GM23338 (cell line): ENCODE data around the gene FLOT2. TPM values are rescaled to one million over a fixed set of nuclear protein-coding genes. Genes with fewer than 3 reads are reported as not detected.

ENCODE experiments used
- CREB1 ChIP-seq: fragments of 250-450 bp; sonication (Bioruptor Pico); IDR thresholded peaks from 2 replicates; pipeline ENCODE4 v1.5.0; 2020; ENCODE audit warnings: low read depth, mild to moderate bottlenecking, moderate library complexity
- CTCF ChIP-seq, 2 experiments: fragments of 200-600 bp in 1 of 2; sonication (generic) in 1 of 2; conservative IDR thresholded peaks; 2 replicates each; pipeline versions ENCODE4 v1.5.1 to v1.6.1; 2016 to 2017; ENCODE audit warnings: antibody characterized with exemption in 2 of 2, low read depth in 2 of 2, mild to moderate bottlenecking in 2 of 2, moderate library complexity in 1 of 2
- EZH2 ChIP-seq: fragments of 200-600 bp; sonication (generic); IDR thresholded peaks from one replicate; pipeline ENCODE4 v1.8.0; 2017; ENCODE audit warnings: antibody characterized with exemption, mild to moderate bottlenecking, low read depth; ENCODE audit not compliant: unreplicated experiment
- JUNB ChIP-seq: IDR thresholded peaks from one replicate; pipeline ENCODE4 v1.6.1; 2016; ENCODE audit warnings: antibody characterized with exemption; ENCODE audit not compliant: unreplicated experiment
- NANOG ChIP-seq: IDR thresholded peaks from 2 replicates; pipeline ENCODE4 v1.6.1; 2016; ENCODE audit warnings: antibody characterized with exemption, borderline replicate concordance
- ZNF331 ChIP-seq: fragments of 250-450 bp; sonication (Bioruptor Pico); IDR thresholded peaks from 2 replicates; pipeline ENCODE4 v1.5.0; 2020; ENCODE audit warnings: low read depth, mild to moderate bottlenecking, moderate library complexity
- ZNF462 ChIP-seq: fragments of 250-450 bp; sonication (Bioruptor Pico); IDR thresholded peaks from 2 replicates; pipeline ENCODE4 v1.5.0; 2020; ENCODE audit warnings: mild to moderate bottlenecking, moderate library complexity
- polyA plus RNA-seq: library from polyadenylated mRNA; unstranded; fragments of >200 nt; fragmentation: Nextera tagmentation; extraction: Ambion mirVana; gene quantifications from 2 replicates; pipeline ENCODE4 v1.2.1, GENCODE V29; 2016
- total RNA-seq: library from RNA; depleted of rRNA; stranded (reverse); fragments of >200 nt; shearing (Covaris generic); gene quantifications from 2 replicates; pipeline ENCODE4 v1.2.3, GENCODE V29; 2014
- TF ChIP-seq, protein P1 (sequence below): IDR thresholded peaks from one replicate; pipeline ENCODE4 v1.6.1; 2018; ENCODE audit warnings: antibody characterized with exemption; ENCODE audit not compliant: unreplicated experiment

Gene FLOT2
- total and polyA plus RNA-seq, 2 experiments from 2014 or later = 49.8 to 66.1 TPM

- no peak for TF ChIP-seq ZNF462 (CRISPR knock-in tag)
- no peak for TF ChIP-seq CREB1 (CRISPR knock-in tag)
- TF ChIP-seq NANOG = no peak
- TF ChIP-seq, protein P1, sequence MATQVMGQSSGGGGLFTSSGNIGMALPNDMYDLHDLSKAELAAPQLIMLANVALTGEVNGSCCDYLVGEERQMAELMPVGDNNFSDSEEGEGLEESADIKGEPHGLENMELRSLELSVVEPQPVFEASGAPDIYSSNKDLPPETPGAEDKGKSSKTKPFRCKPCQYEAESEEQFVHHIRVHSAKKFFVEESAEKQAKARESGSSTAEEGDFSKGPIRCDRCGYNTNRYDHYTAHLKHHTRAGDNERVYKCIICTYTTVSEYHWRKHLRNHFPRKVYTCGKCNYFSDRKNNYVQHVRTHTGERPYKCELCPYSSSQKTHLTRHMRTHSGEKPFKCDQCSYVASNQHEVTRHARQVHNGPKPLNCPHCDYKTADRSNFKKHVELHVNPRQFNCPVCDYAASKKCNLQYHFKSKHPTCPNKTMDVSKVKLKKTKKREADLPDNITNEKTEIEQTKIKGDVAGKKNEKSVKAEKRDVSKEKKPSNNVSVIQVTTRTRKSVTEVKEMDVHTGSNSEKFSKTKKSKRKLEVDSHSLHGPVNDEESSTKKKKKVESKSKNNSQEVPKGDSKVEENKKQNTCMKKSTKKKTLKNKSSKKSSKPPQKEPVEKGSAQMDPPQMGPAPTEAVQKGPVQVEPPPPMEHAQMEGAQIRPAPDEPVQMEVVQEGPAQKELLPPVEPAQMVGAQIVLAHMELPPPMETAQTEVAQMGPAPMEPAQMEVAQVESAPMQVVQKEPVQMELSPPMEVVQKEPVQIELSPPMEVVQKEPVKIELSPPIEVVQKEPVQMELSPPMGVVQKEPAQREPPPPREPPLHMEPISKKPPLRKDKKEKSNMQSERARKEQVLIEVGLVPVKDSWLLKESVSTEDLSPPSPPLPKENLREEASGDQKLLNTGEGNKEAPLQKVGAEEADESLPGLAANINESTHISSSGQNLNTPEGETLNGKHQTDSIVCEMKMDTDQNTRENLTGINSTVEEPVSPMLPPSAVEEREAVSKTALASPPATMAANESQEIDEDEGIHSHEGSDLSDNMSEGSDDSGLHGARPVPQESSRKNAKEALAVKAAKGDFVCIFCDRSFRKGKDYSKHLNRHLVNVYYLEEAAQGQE = no peak
- no peak for TF ChIP-seq CTCF (conservative IDR thresholded peaks at IDR 0.05; ENCODE audit: low read depth in 2 of 2)
- TF ChIP-seq ZNF331 (CRISPR knock-in tag) = no peak
- no peak for TF ChIP-seq JUNB
- no peak for TF ChIP-seq EZH2
Observed at GRCh38 chr17:28926786-28927185, 29.3 kb upstream of the FLOT2 start (continued).
